Activated gamma-delta T cell (primary cell): ENCODE data around the gene SEPTIN10.
A peak's percentile ranks its signal among the peaks of the same experiment; 100 is the strongest.
"Not testable (repeated sequence)": the region's sequence is repeated elsewhere in the genome, so short reads cannot be mapped to it uniquely, and the experiment has no call there.

Source experiments
- DNase-seq: peaks from one replicate; lab custom pipeline; 2025; lab: John Stamatoyannopoulos, UW
- total RNA-seq, 2 donors: gene quantifications; one replicate each; lab custom pipeline; 2026; lab: John Stamatoyannopoulos, UW

Gene SEPTIN10
- 2.6 to 2.7 reads per million in 2 donors for total RNA-seq

- peak; percentile 39 for DNase-seq
Measured at GRCh38 chr2:109613922-109614714, at the start of gene SEPTIN10, which contains the start of gene SOWAHC. SEPTIN10 (minus strand) TSS chr2:109613966; CDS start chr2:109613827, 139 bp downstream. SOWAHC (plus strand) TSS chr2:109614364; CDS start chr2:109614490, 126 bp downstream.

GRCh38 chr2:109662889-109663288 is 49.1 kb upstream of the SEPTIN10 start:
- no peak for DNase-seq

GRCh38 chr2:109660046-109660860 is 46.5 kb upstream of the SEPTIN10 start:
- DNase-seq = no peak

GRCh38 chr2:109659396-109660045 is 45.8 kb upstream of the SEPTIN10 start:
- DNase-seq = no peak

GRCh38 chr2:109655287-109655686 is 41.5 kb upstream of the SEPTIN10 start:
- DNase-seq = no peak

GRCh38 chr2:109654326-109655050 is 40.7 kb upstream of the SEPTIN10 start:
- DNase-seq = no peak

- no peak for DNase-seq
Measured at GRCh38 chr2:109649736-109650695, 36.2 kb upstream of the SEPTIN10 start.

- no peak for DNase-seq
Measured at GRCh38 chr2:109648041-109648527, 34.3 kb upstream of the SEPTIN10 start.

GRCh38 chr2:109647636-109648035 is 33.9 kb upstream of the SEPTIN10 start:
- DNase-seq = no peak

GRCh38 chr2:109646961-109647360 is 33.2 kb upstream of the SEPTIN10 start:
- DNase-seq = no peak

GRCh38 chr2:109645412-109646184 is 31.8 kb upstream of the SEPTIN10 start:
- DNase-seq = no peak

GRCh38 chr2:109644571-109645275 is 31.0 kb upstream of the SEPTIN10 start:
- DNase-seq = no peak

GRCh38 chr2:109640000-109640399 is 26.2 kb upstream of the SEPTIN10 start:
- not testable (repeated sequence) for DNase-seq

GRCh38 chr2:109638795-109639194 is 25.0 kb upstream of the SEPTIN10 start:
- no peak for DNase-seq

- no peak for DNase-seq
Measured at GRCh38 chr2:109637749-109638570, 24.2 kb upstream of the SEPTIN10 start.

- DNase-seq = no peak
Measured at GRCh38 chr2:109636317-109636716, 22.6 kb upstream of the SEPTIN10 start.

- DNase-seq = no peak
Measured at GRCh38 chr2:109635426-109636304, 21.9 kb upstream of the SEPTIN10 start.
